H9 (cell line): ENCODE results near the gene IL1RAPL2. TPM values are rescaled to one million over a fixed set of nuclear protein-coding genes. Genes with fewer than 3 reads are reported as not detected.

Source experiments
- DNase-seq: peaks from one replicate; pipeline ENCODE4 v3.0.0-alpha.2; 2017
- H2AFZ ChIP-seq: one replicate; pipeline ENCODE4 v1.6.1; 2013; ENCODE audit warnings: mild to moderate bottlenecking, low read length, control low read depth, moderate library complexity
- H2AK5ac ChIP-seq: 2 replicates; pipeline ENCODE4 v1.6.1; 2013; ENCODE audit warnings: low read length, control low read depth, mixed read lengths; ENCODE audit not compliant: insufficient read length
- H2BK120ac ChIP-seq: one replicate; pipeline ENCODE4 v1.6.1; 2013; ENCODE audit warnings: low read depth, mild to moderate bottlenecking, low read length, control low read depth, inconsistent platforms; ENCODE audit not compliant: poor library complexity, severe bottlenecking
- H2BK12ac ChIP-seq: 2 replicates; pipeline ENCODE4 v1.6.1; 2013; ENCODE audit warnings: low read length, control low read depth, mixed read lengths, low read depth; ENCODE audit not compliant: insufficient read length
- H2BK15ac ChIP-seq: 2 replicates; pipeline ENCODE4 v1.6.1; 2013; ENCODE audit warnings: low read depth, low read length, control low read depth
- H2BK20ac ChIP-seq: one replicate; pipeline ENCODE4 v1.6.1; 2013; ENCODE audit warnings: low read depth, mild to moderate bottlenecking, low read length, control low read depth, inconsistent platforms; ENCODE audit not compliant: poor library complexity, severe bottlenecking
- H2BK5ac ChIP-seq: 2 replicates; pipeline ENCODE4 v1.6.1; 2013; ENCODE audit warnings: low read length, control low read depth, mixed read lengths; ENCODE audit not compliant: insufficient read length
- H3K14ac ChIP-seq: 2 replicates; pipeline ENCODE4 v1.6.1; 2013; ENCODE audit warnings: low read length, control low read depth; ENCODE audit not compliant: insufficient read depth
- H3K18ac ChIP-seq: 2 replicates; pipeline ENCODE4 v1.6.1; 2013; ENCODE audit warnings: low read depth, mild to moderate bottlenecking, mixed read lengths, low read length, control low read depth; ENCODE audit not compliant: insufficient read length
- H3K23ac ChIP-seq: 2 replicates; pipeline ENCODE4 v1.6.1; 2013; ENCODE audit warnings: low read length, control low read depth, mixed read lengths, low read depth; ENCODE audit not compliant: insufficient read length
- H3K23me2 ChIP-seq: 2 replicates; pipeline ENCODE4 v1.6.1; 2013; ENCODE audit warnings: low read depth, mild to moderate bottlenecking, mixed read lengths, low read length, control low read depth; ENCODE audit not compliant: insufficient read length, poor library complexity, severe bottlenecking
- H3K27ac ChIP-seq: 2 replicates; pipeline ENCODE4 v1.5.1; 2013; ENCODE audit warnings: low read length, control low read depth, mixed read lengths, low read depth; ENCODE audit not compliant: insufficient read length
- H3K27me3 ChIP-seq: 2 replicates; pipeline ENCODE4 v1.6.1; 2013; ENCODE audit warnings: low read length, control low read depth, inconsistent platforms; ENCODE audit not compliant: insufficient read depth
- H3K4ac ChIP-seq: 2 replicates; pipeline ENCODE4 v1.6.1; 2013; ENCODE audit warnings: low read depth, mild to moderate bottlenecking, control low read depth, inconsistent platforms, low read length, moderate library complexity
- H3K4me1 ChIP-seq: 2 replicates; pipeline ENCODE4 v1.6.1; 2013; ENCODE audit warnings: low read length, control low read depth, inconsistent platforms; ENCODE audit not compliant: insufficient read depth
- H3K4me2 ChIP-seq: 2 replicates; pipeline ENCODE4 v1.6.1; 2013; ENCODE audit warnings: low read length, control low read depth, mixed read lengths; ENCODE audit not compliant: insufficient read length, insufficient read depth
- H3K56ac ChIP-seq: 2 replicates; pipeline ENCODE4 v1.6.1; 2013; ENCODE audit warnings: low read depth, mild to moderate bottlenecking, mixed read lengths, low read length, control low read depth; ENCODE audit not compliant: insufficient read length
- H3K79me1 ChIP-seq: 2 replicates; pipeline ENCODE4 v1.6.1; 2013; ENCODE audit warnings: low read depth, mild to moderate bottlenecking, moderate library complexity, low read length, control low read depth, inconsistent platforms; ENCODE audit not compliant: insufficient read depth, poor library complexity, severe bottlenecking
- H3K79me2 ChIP-seq: 2 replicates; pipeline ENCODE4 v1.6.1; 2013; ENCODE audit warnings: low read length, control low read depth, inconsistent platforms; ENCODE audit not compliant: insufficient read depth
- H3K9ac ChIP-seq: 2 replicates; pipeline ENCODE4 v1.6.1; 2013; ENCODE audit warnings: low read length, control low read depth, mixed read lengths; ENCODE audit not compliant: insufficient read length; ENCODE audit errors: extremely low read depth
- H3K9me3 ChIP-seq: one replicate; pipeline ENCODE4 v1.6.1; 2013; ENCODE audit warnings: low read depth, low read length, inconsistent platforms; ENCODE audit not compliant: control insufficient read depth
- H3T11ph ChIP-seq: one replicate; pipeline ENCODE4 v1.6.1; 2013; ENCODE audit warnings: mild to moderate bottlenecking, low read length, control low read depth, inconsistent platforms
- H4K20me1 ChIP-seq: one replicate; pipeline ENCODE4 v1.6.1; 2013; ENCODE audit not compliant: control insufficient read depth, insufficient read length, insufficient read depth
- H4K5ac ChIP-seq: 2 replicates; pipeline ENCODE4 v1.6.1; 2013; ENCODE audit warnings: low read depth, mild to moderate bottlenecking, mixed read lengths, low read length, control low read depth; ENCODE audit not compliant: insufficient read length
- H4K8ac ChIP-seq: replicated peaks from 2 replicates; pipeline ENCODE4 v1.6.1; 2013; ENCODE audit warnings: low read length, control low read depth, mixed read lengths, low read depth; ENCODE audit not compliant: insufficient read length
- H4K91ac ChIP-seq: 2 replicates; pipeline ENCODE4 v1.6.1; 2013; ENCODE audit warnings: low read depth, mild to moderate bottlenecking, moderate library complexity, mixed read lengths, low read length, control low read depth; ENCODE audit not compliant: insufficient read length
- H3K27ac Mint-ChIP-seq, 3 experiments: 2 replicates in 2 of 3; 3 replicates in 1 of 3; pipeline ENCODE4 v1.8.0; 2020 to 2021; ENCODE audit warnings: mixed read lengths in 3 of 3, mild to moderate bottlenecking in 1 of 3, moderate library complexity in 1 of 3
- H3K27me3 Mint-ChIP-seq: 2 replicates; pipeline ENCODE4 v1.8.0; 2021; ENCODE audit warnings: low read depth, mild to moderate bottlenecking, moderate library complexity, mixed read lengths
- H3K36me3 Mint-ChIP-seq, 3 experiments: 2 replicates in 2 of 3; 3 replicates in 1 of 3; pipeline ENCODE4 v1.8.0; 2020 to 2021; ENCODE audit warnings: low read depth in 3 of 3, mixed read lengths in 3 of 3; ENCODE audit not compliant: insufficient read depth in 1 of 3
- H3K4me1 Mint-ChIP-seq, 2 experiments: 2 replicates each; pipeline ENCODE4 v1.8.0; 2020; ENCODE audit warnings: mixed read lengths in 2 of 2
- H3K4me3 Mint-ChIP-seq, 2 experiments: 2 replicates in 1 of 2; 3 replicates in 1 of 2; pipeline ENCODE4 v1.8.0; 2020 to 2021; ENCODE audit warnings: mild to moderate bottlenecking in 2 of 2, mixed read lengths in 2 of 2, moderate library complexity in 1 of 2
- H3K9me3 Mint-ChIP-seq, 2 experiments: 2 replicates in 1 of 2; 3 replicates in 1 of 2; pipeline ENCODE4 v1.8.0; 2020; ENCODE audit warnings: mild to moderate bottlenecking in 2 of 2, mixed read lengths in 2 of 2, moderate library complexity in 1 of 2
- WGBS: extraction: QIAGEN DNeasy Blood & Tissue Kit; methylation state at CpG from one replicate; pipeline ENCODE4 v1.1.7; 2013; ENCODE audit warnings: missing lambda C conversion rate, low lambda C conversion rate, mixed read lengths; ENCODE audit not compliant: insufficient read length; ENCODE audit errors: extremely low coverage; 5-methylcytosine and 5-hydroxymethylcytosine counted together
- total RNA-seq: library from RNA; stranded (reverse); gene quantifications from 2 replicates; pipeline ENCODE4 v1.2.1, GENCODE V29; 2021
- TF ChIP-seq, protein P1 (sequence below): fragments of 200-600 bp; sonication (generic); conservative IDR thresholded peaks from 3 replicates; pipeline ENCODE4 v1.8.0; 2021; ENCODE audit warnings: antibody characterized with exemption, mild to moderate bottlenecking

The IL1RAPL2 gene
- total RNA-seq, 1 experiment from 2014 or later = not detected

DNA sequence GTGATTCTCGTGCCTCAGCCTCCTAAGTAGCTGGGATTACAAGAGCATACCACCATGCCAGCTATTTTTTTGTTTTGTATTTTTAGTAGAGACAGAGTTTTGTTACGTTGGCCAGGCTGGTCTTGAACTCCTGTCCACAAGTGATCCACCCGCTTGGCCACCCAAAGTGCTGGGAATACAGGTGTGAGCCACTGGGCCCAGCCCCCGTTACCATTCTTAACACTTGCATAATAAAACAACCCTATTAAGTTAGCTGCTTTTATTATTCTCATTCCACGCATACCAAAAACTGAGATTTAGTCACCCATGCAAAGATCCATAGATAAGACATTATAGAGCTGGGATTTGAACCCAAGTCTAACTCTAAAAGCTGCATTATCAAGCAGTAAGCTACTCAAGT is 660.5 kb downstream of the IL1RAPL2 start:
- Histone ChIP-seq H4K91ac (no peak overlapping the region), H3K18ac (no peak overlapping the region), H3K4me2 (peak overlapping the region; percentile 22), H3T11ph (no peak overlapping the region), H4K8ac (no peak overlapping the region), H2BK120ac (no peak overlapping the region), H3K4me1 (no peaks in the 10 kb centered on the region; the same call in 1 of the 2 replicates), H3K79me2 (no peaks in the 10 kb centered on the region), H3K23ac (no peak overlapping the region), H3K9ac (no peak overlapping the region), H2BK15ac (no peak overlapping the region), H4K20me1 (no peaks in the 10 kb centered on the region), H3K14ac (no peak overlapping the region), H3K9me3 (peaks cover 4% of the 10 kb centered on the region), H2BK20ac (no peak overlapping the region), H2BK12ac (no peak overlapping the region), H3K27ac (no peak overlapping the region), H2BK5ac (no peak overlapping the region), H3K4ac (no peak overlapping the region), H4K5ac (no peak overlapping the region), H3K27me3 (no peaks in the 10 kb centered on the region), H2AFZ (no peak overlapping the region), H2AK5ac (no peak overlapping the region), H3K56ac (no peak overlapping the region), H3K23me2 (no peaks in the 10 kb centered on the region), H3K79me1 (no peaks in the 10 kb centered on the region)
- peaks cover 0 to 30% of the 10 kb centered on the region in 2 experiments; a peak in 2 of 5 replicates for H3K9me3 Mint-ChIP-seq
- WGBS = no CpG with 5 or more reads among the region's 5 CpGs
- peaks cover 0 to 3% (median 3%) of the 10 kb centered on the region in 3 experiments; a peak in 4 of 7 replicates for H3K36me3 Mint-ChIP-seq
- DNase-seq = no peak
- H3K27me3 Mint-ChIP-seq = no peaks in the 10 kb centered on the region
- peak overlapping the region in 1 of 3 experiments; percentile 69; a peak in 2 of 7 replicates for H3K27ac Mint-ChIP-seq
- H3K4me1 Mint-ChIP-seq = peaks cover 0 to 10% of the 10 kb centered on the region in 2 experiments; a peak in 3 of 4 replicates
- no peak overlapping the region; a peak in 1 of 5 replicates for H3K4me3 Mint-ChIP-seq
- TF ChIP-seq, protein P1, sequence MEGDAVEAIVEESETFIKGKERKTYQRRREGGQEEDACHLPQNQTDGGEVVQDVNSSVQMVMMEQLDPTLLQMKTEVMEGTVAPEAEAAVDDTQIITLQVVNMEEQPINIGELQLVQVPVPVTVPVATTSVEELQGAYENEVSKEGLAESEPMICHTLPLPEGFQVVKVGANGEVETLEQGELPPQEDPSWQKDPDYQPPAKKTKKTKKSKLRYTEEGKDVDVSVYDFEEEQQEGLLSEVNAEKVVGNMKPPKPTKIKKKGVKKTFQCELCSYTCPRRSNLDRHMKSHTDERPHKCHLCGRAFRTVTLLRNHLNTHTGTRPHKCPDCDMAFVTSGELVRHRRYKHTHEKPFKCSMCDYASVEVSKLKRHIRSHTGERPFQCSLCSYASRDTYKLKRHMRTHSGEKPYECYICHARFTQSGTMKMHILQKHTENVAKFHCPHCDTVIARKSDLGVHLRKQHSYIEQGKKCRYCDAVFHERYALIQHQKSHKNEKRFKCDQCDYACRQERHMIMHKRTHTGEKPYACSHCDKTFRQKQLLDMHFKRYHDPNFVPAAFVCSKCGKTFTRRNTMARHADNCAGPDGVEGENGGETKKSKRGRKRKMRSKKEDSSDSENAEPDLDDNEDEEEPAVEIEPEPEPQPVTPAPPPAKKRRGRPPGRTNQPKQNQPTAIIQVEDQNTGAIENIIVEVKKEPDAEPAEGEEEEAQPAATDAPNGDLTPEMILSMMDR = no peak
